WTC11 (cell line): ENCODE data around the gene ILRUN. TPM values are rescaled to one million over a fixed set of nuclear protein-coding genes. Genes with fewer than 3 reads are reported as not detected.
A peak's percentile ranks its signal among the peaks of the same experiment; 100 is the strongest.

ENCODE experiments used
- ATAC-seq: fragments of 200-7000 bp; cut with Tn5 transposase; 2 replicates; pipeline ENCODE4 v1.10.0; 2021; ENCODE audit warnings: mild to moderate bottlenecking, moderate library complexity
- Bru-seq: library from RNA; stranded (reverse); fragments of 400-500 nt; gene quantifications from one replicate; lab custom pipeline; 2021; lab: Mats Ljungman, UMichigan
- CTCF ChIA-PET: fragments of 300-600 bp; sonication (Branson Sonifier 250); formaldehyde crosslinking; loops from one replicate; lab custom pipeline; 2021; ENCODE audit warnings: antibody characterized with exemption; lab: Charles Lee
- POLR2A ChIA-PET: fragments of 350-600 bp; sonication (Branson Sonifier 250); formaldehyde crosslinking; loops from one replicate; lab custom pipeline; 2021; ENCODE audit warnings: antibody characterized with exemption; lab: Charles Lee
- DNase-seq: peaks from one replicate; pipeline ENCODE4 v3.0.0; 2021; ENCODE audit warnings: low spot score
- H3K27ac Mint-ChIP-seq: 2 replicates; pipeline ENCODE4 v1.8.0; 2021; ENCODE audit warnings: mixed read lengths
- H3K27me3 Mint-ChIP-seq: 2 replicates; pipeline ENCODE4 v1.8.0; 2021; ENCODE audit warnings: low read depth, mild to moderate bottlenecking, moderate library complexity, mixed read lengths
- H3K36me3 Mint-ChIP-seq: 2 replicates; pipeline ENCODE4 v1.8.0; 2021; ENCODE audit warnings: mixed read lengths
- H3K4me1 Mint-ChIP-seq: 2 replicates; pipeline ENCODE4 v1.8.0; 2022; ENCODE audit warnings: mixed read lengths
- H3K4me3 Mint-ChIP-seq: 2 replicates; pipeline ENCODE4 v1.8.0; 2021; ENCODE audit warnings: mild to moderate bottlenecking, moderate library complexity, mixed read lengths
- H3K9me3 Mint-ChIP-seq: 2 replicates; pipeline ENCODE4 v1.8.0; 2021; ENCODE audit warnings: mixed read lengths
- ATF1 ChIP-seq: sonication (generic); formaldehyde crosslinking; IDR thresholded peaks from 2 replicates; pipeline ENCODE4 v1.8.1; 2023; ENCODE audit warnings: mild to moderate bottlenecking, moderate library complexity, missing genetic modification reagents
- CREM ChIP-seq: sonication (generic); formaldehyde crosslinking; IDR thresholded peaks from 2 replicates; pipeline ENCODE4 v1.8.1; 2022; ENCODE audit warnings: mild to moderate bottlenecking, missing genetic modification reagents, moderate library complexity
- ELF4 ChIP-seq: sonication (generic); formaldehyde crosslinking; IDR thresholded peaks from 2 replicates; pipeline ENCODE4 v1.8.1; 2022; ENCODE audit warnings: low read depth, mild to moderate bottlenecking, moderate library complexity, missing genetic modification reagents
- ETV6 ChIP-seq: sonication (generic); formaldehyde crosslinking; IDR thresholded peaks from 2 replicates; pipeline ENCODE4 v1.8.1; 2022; ENCODE audit warnings: mild to moderate bottlenecking, missing genetic modification reagents
- FOXK1 ChIP-seq: sonication (generic); formaldehyde crosslinking; IDR thresholded peaks from 2 replicates; pipeline ENCODE4 v1.8.0; 2022; ENCODE audit warnings: mild to moderate bottlenecking, moderate library complexity, missing genetic modification reagents
- FOXP1 ChIP-seq: sonication (generic); formaldehyde crosslinking; IDR thresholded peaks from 2 replicates; pipeline ENCODE4 v1.8.0; 2022; ENCODE audit warnings: missing genetic modification reagents, mild to moderate bottlenecking, moderate library complexity, borderline replicate concordance
- GABPB1 ChIP-seq: sonication (generic); formaldehyde crosslinking; IDR thresholded peaks from 2 replicates; pipeline ENCODE4 v1.8.1; 2023; ENCODE audit warnings: mild to moderate bottlenecking, missing genetic modification reagents
- IRF2 ChIP-seq: sonication (generic); formaldehyde crosslinking; IDR thresholded peaks from 2 replicates; pipeline ENCODE4 v1.8.0; 2022; ENCODE audit warnings: low read depth, missing genetic modification reagents, borderline replicate concordance
- MYBL2 ChIP-seq: sonication (generic); formaldehyde crosslinking; IDR thresholded peaks from 2 replicates; pipeline ENCODE4 v1.8.1; 2023; ENCODE audit warnings: mild to moderate bottlenecking, moderate library complexity, missing genetic modification reagents
- SP1 ChIP-seq: sonication (generic); formaldehyde crosslinking; conservative IDR thresholded peaks from 2 replicates; pipeline ENCODE4 v1.8.1; 2022; ENCODE audit warnings: missing genetic modification reagents
- TCF7 ChIP-seq: sonication (generic); formaldehyde crosslinking; IDR thresholded peaks from 2 replicates; pipeline ENCODE4 v1.8.0; 2022; ENCODE audit warnings: mild to moderate bottlenecking, low read depth, missing genetic modification reagents, moderate library complexity
- TEAD1 ChIP-seq: sonication (generic); formaldehyde crosslinking; IDR thresholded peaks from 2 replicates; pipeline ENCODE4 v1.8.0; 2022; ENCODE audit warnings: mild to moderate bottlenecking, missing genetic modification reagents
- TEAD4 ChIP-seq: sonication (generic); formaldehyde crosslinking; IDR thresholded peaks from 2 replicates; pipeline ENCODE4 v1.8.0; 2022; ENCODE audit warnings: mild to moderate bottlenecking, missing genetic modification reagents
- ZBTB21 ChIP-seq: sonication (generic); formaldehyde crosslinking; IDR thresholded peaks from 2 replicates; pipeline ENCODE4 v1.8.1; 2023; ENCODE audit warnings: mild to moderate bottlenecking, missing genetic modification reagents, borderline replicate concordance
- ZNF232 ChIP-seq: sonication (generic); formaldehyde crosslinking; IDR thresholded peaks from 2 replicates; pipeline ENCODE4 v1.8.0; 2022; ENCODE audit warnings: mild to moderate bottlenecking, missing genetic modification reagents
- long read RNA-seq, 3 experiments: library from RNA in 1 of 3; library from capped mRNA in 1 of 3; library from polyadenylated mRNA in 1 of 3; unstranded in 2 of 3; stranded (forward) in 1 of 3; transcript quantifications; one replicate each; pipeline ENCODE4 v2.0.0, GENCODE V29; 2021
- total RNA-seq: library from RNA; stranded (reverse); gene quantifications from 3 replicates; pipeline ENCODE4 v1.2.3, GENCODE V29; 2021
- TF ChIP-seq, protein P1 (sequence below): sonication (generic); formaldehyde crosslinking; IDR thresholded peaks from 2 replicates; pipeline ENCODE4 v1.8.0; 2023; ENCODE audit warnings: mild to moderate bottlenecking, missing genetic modification reagents
- TF ChIP-seq, protein P2 (sequence below): sonication (generic); formaldehyde crosslinking; IDR thresholded peaks from 2 replicates; pipeline ENCODE4 v1.8.0; 2022; ENCODE audit warnings: mild to moderate bottlenecking, missing genetic modification reagents
- TF ChIP-seq, protein P3 (sequence below): sonication (generic); formaldehyde crosslinking; IDR thresholded peaks from 2 replicates; pipeline ENCODE4 v1.8.1; 2023; ENCODE audit warnings: mild to moderate bottlenecking, missing genetic modification reagents, moderate library complexity
- TF ChIP-seq, protein P4 (sequence below): sonication (generic); formaldehyde crosslinking; conservative IDR thresholded peaks from 2 replicates; pipeline ENCODE4 v1.8.1; 2022; ENCODE audit warnings: mild to moderate bottlenecking, missing genetic modification reagents
- TF ChIP-seq, protein P5 (sequence below): sonication (generic); formaldehyde crosslinking; IDR thresholded peaks from 2 replicates; pipeline ENCODE4 v1.8.0; 2022; ENCODE audit warnings: mild to moderate bottlenecking, missing genetic modification reagents

ILRUN gene
- total RNA-seq = 60.4 to 75.5 TPM (median 63.9 TPM) in 3 replicates
- percentile 71 among the genes with signal in this experiment for Bru-seq, nascent RNA
- long read RNA-seq, experiment 1, full-length matches to known transcripts = 23 of 111 reads
- long read RNA-seq, experiment 1, partial matches to known transcripts = 19 of 111 reads
- long read RNA-seq, experiment 1, other reads (novel, unspliced or antisense) = 69 of 111 reads
- long read RNA-seq, experiment 2, full-length matches to known transcripts = 25 of 91 reads
- long read RNA-seq, experiment 2, partial matches to known transcripts = 8 of 91 reads
- long read RNA-seq, experiment 2, other reads (novel, unspliced or antisense) = 58 of 91 reads
- long read RNA-seq, experiment 3, full-length matches to known transcripts = 3 of 6 reads
- long read RNA-seq, experiment 3, partial matches to known transcripts = 2 of 6 reads
- long read RNA-seq, experiment 3, other reads (novel, unspliced or antisense) = 1 of 6 reads

DNA sequence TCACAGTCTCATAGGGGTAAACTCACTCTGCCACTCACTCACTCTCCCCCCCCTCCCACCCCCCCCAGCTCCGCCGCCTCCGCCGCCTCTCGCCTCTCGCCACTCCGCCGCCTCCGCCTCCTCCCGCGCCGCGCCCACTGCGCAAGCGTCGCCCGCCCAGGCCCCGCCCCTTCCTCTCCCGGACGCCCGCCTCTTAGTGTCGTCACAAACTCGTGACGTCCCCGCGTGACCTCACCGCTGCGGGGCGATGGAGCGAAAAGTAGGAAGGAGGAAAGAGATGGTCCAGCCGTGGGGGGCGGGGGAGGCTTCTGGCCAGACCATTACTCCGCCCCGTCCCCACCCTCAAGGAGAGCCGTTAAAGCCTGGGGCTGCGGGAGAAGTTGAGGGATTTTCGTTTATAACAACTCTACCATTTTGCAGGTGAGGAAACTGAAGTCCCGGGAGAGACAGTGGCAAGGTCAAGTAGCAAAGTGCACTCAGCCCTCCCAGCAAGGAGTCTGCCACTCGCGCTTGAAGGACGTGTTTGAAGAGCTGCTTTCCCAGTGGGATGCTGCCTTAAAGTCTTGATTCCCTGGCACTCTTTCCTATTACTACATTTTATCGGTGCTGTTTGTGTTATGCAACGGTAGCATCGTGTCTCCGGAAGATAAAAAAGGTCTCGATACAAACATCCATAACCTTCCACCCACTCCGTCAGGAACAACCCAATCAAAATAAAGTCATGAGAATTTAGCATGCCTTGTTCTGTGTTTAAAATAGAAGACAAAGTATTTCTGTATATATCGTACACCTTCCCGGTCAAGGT is at the start of gene ILRUN:
Gene ILRUN, minus strand, starts transcription at position 29 of the 805 bp plus-strand sequence. CDS start 164 bp downstream, outside the sequence.
- ATAC-seq (peak; percentile 84), DNase-seq (peak; percentile 96)
- TF ChIP-seq, protein P1, sequence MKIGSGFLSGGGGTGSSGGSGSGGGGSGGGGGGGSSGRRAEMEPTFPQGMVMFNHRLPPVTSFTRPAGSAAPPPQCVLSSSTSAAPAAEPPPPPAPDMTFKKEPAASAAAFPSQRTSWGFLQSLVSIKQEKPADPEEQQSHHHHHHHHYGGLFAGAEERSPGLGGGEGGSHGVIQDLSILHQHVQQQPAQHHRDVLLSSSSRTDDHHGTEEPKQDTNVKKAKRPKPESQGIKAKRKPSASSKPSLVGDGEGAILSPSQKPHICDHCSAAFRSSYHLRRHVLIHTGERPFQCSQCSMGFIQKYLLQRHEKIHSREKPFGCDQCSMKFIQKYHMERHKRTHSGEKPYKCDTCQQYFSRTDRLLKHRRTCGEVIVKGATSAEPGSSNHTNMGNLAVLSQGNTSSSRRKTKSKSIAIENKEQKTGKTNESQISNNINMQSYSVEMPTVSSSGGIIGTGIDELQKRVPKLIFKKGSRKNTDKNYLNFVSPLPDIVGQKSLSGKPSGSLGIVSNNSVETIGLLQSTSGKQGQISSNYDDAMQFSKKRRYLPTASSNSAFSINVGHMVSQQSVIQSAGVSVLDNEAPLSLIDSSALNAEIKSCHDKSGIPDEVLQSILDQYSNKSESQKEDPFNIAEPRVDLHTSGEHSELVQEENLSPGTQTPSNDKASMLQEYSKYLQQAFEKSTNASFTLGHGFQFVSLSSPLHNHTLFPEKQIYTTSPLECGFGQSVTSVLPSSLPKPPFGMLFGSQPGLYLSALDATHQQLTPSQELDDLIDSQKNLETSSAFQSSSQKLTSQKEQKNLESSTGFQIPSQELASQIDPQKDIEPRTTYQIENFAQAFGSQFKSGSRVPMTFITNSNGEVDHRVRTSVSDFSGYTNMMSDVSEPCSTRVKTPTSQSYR = no peak
- TF ChIP-seq SP1 (CRISPR knock-in tag) = peak; percentile 86
- TF ChIP-seq, protein P2, sequence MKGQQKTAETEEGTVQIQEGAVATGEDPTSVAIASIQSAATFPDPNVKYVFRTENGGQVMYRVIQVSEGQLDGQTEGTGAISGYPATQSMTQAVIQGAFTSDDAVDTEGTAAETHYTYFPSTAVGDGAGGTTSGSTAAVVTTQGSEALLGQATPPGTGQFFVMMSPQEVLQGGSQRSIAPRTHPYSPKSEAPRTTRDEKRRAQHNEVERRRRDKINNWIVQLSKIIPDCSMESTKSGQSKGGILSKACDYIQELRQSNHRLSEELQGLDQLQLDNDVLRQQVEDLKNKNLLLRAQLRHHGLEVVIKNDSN (CRISPR knock-in tag) = peak; percentile 79
- 0 out of 2 replicates have a peak, but pooled peaks have one; percentile 16 for TF ChIP-seq FOXP1 (CRISPR knock-in tag)
- TF ChIP-seq ETV6 (CRISPR knock-in tag) = 0 out of 2 replicates have a peak, but pooled peaks have one; percentile 23
- TF ChIP-seq FOXK1 (CRISPR knock-in tag) = 0 out of 2 replicates have a peak, but pooled peaks have one; percentile 23
- TF ChIP-seq, protein P3, sequence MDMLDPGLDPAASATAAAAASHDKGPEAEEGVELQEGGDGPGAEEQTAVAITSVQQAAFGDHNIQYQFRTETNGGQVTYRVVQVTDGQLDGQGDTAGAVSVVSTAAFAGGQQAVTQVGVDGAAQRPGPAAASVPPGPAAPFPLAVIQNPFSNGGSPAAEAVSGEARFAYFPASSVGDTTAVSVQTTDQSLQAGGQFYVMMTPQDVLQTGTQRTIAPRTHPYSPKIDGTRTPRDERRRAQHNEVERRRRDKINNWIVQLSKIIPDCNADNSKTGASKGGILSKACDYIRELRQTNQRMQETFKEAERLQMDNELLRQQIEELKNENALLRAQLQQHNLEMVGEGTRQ (CRISPR knock-in tag) = peak; percentile 85
- TF ChIP-seq IRF2 (CRISPR knock-in tag) = no peak
- peak; percentile 100 for TF ChIP-seq ZBTB21 (CRISPR knock-in tag)
- TF ChIP-seq ZNF232 (CRISPR knock-in tag) = peak; percentile 33; the same call in 1 of the 2 replicates
- TF ChIP-seq CREM (CRISPR knock-in tag) = peak; percentile 93
- TF ChIP-seq GABPB1 (CRISPR knock-in tag) = peak; percentile 52; the same call in 1 of the 2 replicates
- no peak for TF ChIP-seq TEAD4
- TF ChIP-seq, protein P4, sequence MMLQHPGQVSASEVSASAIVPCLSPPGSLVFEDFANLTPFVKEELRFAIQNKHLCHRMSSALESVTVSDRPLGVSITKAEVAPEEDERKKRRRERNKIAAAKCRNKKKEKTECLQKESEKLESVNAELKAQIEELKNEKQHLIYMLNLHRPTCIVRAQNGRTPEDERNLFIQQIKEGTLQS (CRISPR knock-in tag) = no peak
- peak; percentile 46; the same call in 1 of the 2 replicates for TF ChIP-seq MYBL2 (CRISPR knock-in tag)
- no peak for TF ChIP-seq ATF1 (CRISPR knock-in tag)
- TF ChIP-seq TEAD1 (CRISPR knock-in tag) = 0 out of 2 replicates have a peak, but pooled peaks have one; percentile 28
- TF ChIP-seq, protein P5, sequence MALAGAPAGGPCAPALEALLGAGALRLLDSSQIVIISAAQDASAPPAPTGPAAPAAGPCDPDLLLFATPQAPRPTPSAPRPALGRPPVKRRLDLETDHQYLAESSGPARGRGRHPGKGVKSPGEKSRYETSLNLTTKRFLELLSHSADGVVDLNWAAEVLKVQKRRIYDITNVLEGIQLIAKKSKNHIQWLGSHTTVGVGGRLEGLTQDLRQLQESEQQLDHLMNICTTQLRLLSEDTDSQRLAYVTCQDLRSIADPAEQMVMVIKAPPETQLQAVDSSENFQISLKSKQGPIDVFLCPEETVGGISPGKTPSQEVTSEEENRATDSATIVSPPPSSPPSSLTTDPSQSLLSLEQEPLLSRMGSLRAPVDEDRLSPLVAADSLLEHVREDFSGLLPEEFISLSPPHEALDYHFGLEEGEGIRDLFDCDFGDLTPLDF (CRISPR knock-in tag) = no peak
- no peak for TF ChIP-seq TCF7
- TF ChIP-seq ELF4 (CRISPR knock-in tag) = no peak
- CTCF ChIA-PET = interaction anchor here (0.8 to 1.3 kb wide), 2 partner anchors 12 to 60 kb away, joined by 4 to 5 read pairs; partner anchors contain the start of gene SNRPC
- H3K36me3 Mint-ChIP-seq = no peaks in the 10 kb centered on the region
- peak within 1 kb of the TSS; percentile 99 for H3K27ac Mint-ChIP-seq
- POLR2A ChIA-PET = interaction anchor here (0.6 kb wide), 1 partner anchor 19 kb away, joined by 3 read pairs; no protein-coding TSS in a partner anchor
- H3K27me3 Mint-ChIP-seq = no peaks in the 10 kb centered on the region; the same call in 1 of the 2 replicates
- H3K4me3 Mint-ChIP-seq = peak within 1 kb of the TSS; percentile 97
- no peaks in the 10 kb centered on the region for H3K9me3 Mint-ChIP-seq
- H3K4me1 Mint-ChIP-seq = peaks cover 24% of the 10 kb centered on the region
